ENCODE results near the gene DPYD.

The DPYD gene

DNA sequence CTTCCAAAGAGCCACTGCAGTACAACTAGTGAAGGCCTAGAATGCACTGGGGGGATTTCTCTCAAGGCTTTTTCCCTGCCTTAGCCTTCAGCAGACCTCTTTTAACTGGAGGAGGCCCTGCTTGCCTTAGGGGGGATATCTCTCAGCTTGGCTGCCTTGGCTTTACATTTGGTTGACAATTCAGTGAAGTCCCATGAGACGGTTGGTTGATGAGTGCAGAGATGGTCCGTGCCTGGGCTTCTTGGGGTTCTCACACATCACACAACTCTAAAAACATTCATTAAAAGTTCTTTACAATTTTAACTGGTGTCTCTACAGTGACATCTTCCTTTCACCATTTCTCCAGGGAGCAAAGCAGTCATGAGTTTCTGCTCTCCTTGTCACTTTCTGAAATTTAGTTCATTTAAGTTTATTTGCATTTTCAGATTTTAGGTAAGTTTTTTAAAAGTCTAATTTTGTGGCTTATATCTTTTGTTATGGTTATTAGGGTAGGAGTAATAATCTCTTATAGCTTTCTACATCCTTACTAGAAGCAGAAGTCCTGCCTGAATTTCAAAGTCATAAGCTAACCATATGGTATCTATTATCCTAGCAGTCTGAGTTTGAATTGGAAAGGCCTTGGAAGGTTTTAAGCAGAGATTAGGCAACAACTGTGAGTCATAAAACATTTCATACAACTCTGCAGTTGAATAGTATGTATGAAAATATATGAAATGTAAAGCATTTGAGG lies 487.6 kb downstream of the DPYD start:
- no peak for DNase-seq (ENCODE audit: low spot score)

DNA sequence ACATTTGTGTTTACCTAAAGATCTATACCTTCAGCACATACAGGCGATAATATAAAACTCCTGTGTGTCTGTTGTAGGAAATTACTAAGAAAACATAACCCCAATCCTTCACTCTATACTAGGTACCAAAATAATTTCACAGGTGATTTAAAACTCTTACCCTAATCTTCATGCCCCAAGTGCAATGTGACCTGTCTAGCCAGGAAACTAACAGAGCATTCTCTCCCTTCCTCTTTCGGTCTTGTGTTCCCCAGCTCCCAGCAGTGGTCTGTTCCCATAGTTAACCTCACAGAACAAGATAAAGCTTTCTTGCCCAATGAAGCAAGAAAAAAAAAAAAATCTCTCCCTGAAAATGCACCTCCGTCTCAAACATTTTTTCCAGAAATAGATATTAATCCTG lies 493.5 kb downstream of the DPYD start:
- DNase-seq (ENCODE audit: low spot score), result no peak

DNA sequence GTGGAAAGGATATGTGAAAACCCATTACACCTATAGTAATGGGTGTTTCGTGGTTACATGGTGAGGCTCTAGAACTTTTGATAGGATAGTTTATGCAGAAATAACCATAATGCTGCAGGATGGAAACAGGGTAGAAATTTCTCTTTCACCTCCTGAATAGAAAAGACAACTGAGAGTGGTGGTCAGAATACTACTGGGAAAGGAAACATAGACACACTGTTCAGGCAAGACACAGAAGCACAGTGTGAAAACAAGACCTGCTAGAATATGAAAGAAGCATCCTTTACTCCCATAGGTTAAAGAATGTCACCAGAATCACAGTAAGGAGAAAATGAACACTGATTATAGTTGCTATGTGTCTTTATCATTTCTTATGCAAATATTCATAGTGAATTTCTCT lies 496.6 kb downstream of the DPYD start:
- DNase-seq (ENCODE audit: low spot score), result no peak

DNA sequence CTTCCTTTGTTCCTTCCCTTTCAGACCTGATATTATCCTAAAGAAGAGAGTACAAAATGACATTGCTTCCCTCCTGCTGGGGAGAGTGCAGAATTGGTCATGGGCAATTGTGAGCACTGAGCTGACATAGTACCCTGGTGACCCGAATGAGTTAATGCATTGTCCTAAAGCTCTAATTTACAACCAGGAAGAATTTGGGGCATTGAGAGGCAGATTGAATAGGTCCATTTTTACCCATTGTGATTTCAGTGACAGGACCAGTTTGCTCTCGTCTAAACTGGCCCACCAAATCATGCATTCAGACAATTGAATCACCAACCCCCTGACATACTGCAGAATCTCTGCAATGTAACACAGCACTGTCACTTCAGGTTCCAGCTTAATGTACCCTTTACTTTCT lies 497.4 kb downstream of the DPYD start:
- no peak for DNase-seq (ENCODE audit: low spot score)

DNA sequence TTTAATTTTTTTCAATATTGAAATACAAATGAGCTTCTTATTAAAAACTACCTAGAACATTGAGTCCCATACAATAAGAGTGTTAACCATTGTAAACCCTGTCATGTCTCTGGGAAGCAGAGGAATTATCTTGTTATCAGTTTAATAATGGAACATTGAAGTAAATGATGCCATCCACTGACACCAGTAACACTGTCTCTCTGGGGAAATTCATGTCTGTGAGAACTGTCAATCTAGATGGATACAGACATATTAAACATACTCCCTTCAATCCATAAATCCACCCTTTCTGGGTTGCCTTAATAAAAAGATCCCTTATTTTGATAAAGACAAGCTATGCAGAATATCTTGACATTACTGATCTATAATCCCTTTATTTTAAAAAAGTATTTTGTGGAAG lies 503.2 kb downstream of the DPYD start:
- DNase-seq (ENCODE audit: low spot score), result no peak

DNA sequence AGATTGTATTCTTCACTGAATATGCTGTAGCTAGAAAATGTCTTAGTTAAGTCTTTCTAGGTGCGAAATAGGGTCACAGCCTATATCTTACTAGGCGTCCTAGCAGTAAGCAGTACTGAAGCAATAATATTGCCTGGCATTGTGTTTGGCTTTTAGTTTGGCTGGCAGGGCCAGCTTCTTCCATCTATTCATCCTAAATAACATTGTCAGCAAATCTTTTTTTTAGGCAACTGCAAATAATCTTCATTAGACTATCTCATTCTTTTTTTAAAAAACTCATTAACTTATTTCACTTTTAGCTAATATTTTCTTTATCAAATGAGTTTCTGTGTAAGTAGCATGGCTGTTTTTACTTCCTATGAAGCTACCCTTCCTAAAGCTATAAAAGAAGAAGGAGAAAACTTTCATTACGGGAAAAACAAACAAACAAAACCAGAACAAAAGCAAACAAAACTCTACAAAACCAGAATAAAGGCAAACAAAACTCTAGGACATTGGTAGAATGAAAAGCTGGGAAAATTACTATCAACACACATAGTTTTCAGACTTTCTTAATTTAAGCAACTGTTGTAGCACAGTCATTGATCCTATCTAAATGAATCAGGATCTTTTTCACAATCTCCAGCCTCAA lies 506.0 kb downstream of the DPYD start:
- DNase-seq (ENCODE audit: low spot score), result no peak

DNA sequence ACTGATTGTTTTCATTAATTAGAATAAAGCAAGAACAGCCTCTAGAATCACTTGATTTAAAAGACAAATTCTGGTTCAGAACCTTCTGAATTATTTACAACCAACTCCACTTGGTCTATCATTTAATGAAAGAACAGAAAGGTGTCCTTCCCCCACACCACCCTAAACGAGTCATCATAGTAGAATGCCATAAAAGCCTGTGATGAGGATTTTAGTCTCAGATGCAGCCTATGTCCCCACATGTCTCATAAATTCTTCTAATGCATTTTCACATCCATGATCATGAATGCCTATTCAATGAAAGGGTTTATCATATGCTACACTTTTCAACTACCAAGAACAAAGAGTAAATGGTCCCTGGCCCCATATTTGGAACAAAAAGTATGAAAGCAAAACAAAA lies 508.1 kb downstream of the DPYD start:
- DNase-seq (ENCODE audit: low spot score), result no peak

DNA sequence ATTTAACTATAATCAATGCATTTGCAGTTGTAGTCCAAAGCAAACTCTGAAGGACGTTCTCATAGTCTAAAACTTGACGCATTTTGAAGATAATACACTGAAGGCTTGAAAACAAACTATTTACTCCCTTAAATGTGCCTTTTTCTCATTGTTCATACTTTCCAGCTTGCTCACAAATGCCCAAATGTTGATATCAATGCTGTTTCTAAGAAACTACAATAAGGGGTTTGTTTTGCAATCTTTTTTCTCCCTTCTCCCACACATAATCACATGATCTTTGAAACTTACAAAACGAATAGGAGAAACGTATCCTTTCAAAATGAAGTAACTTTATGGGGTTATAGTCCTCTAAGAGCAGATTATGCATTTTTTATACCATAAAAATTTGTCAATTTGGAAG lies 508.7 kb downstream of the DPYD start:
- no peak for DNase-seq (ENCODE audit: low spot score)

DNA sequence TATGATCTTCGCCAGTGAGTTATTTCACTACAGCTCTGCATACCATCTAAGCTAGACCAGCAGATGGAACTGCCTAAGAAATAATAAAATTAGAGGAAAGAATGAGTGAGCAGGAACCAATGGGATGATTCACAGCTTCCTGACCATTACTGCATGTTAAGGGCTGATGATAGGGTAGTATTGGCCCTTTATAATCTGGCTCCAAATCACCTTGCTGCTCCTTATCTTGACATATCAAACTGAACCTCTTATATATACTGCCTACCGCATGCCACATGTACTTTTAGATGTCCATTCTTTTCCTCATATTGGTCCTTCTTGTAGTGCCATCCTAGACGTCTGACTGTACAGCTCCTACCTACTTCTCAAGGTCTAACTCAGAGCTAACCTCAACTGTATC lies 524.4 kb downstream of the DPYD start:
- no peak for DNase-seq (ENCODE audit: low spot score)

DNA sequence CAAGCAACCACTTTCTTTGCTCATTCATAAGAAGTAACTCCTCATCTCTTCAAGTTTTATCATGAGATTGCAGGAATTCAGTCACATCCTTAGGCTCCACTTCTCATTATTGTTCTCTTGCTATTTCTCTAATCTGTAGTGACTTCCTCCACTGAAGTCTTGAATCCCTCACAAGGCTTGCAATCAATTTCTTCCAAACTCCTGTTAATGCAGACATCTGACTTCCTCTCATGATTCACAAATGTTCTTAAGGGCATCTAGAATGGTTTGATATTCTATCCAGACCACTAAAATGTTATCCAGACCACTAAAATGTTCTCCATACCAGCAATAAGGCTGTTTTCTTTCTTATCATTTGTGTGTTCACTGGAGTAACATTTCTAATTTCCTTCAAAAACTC lies 528.1 kb downstream of the DPYD start:
- no peak for DNase-seq (ENCODE audit: low spot score)

DNA sequence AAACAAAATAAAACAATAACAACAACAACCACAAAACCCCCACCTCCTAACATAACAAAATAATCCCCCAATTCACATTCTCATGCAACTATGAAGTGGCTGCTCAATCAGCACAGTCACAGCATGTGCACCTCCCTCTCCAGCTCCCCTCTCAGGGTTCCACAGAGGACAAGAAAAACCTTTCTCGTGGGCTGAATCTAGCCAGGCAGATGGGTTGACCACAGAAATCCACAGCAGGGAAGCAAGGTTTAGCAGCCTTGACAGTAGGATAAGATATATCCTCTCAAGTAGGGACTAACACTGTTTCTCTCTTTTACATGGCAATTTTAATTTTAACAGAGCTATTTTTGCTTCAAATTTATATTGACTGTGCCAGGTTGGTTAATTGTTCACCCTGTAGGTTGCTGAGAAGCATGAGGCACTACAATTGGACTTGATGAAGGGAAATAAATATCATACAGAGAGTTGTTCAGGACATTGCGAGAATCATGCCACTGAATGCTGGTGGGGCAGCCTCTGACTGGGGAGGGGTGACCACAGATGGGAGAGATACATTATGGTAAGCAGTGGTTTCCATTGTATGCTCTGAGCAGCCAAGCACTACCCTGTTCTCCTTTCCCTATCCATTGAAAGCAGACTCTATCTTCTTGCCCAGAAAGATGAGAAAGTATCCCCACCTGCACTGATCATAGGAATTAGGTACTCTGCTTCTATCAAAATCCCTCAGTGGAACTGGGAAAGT lies 535.1 kb downstream of the DPYD start:
- no peak for DNase-seq (ENCODE audit: low spot score)

DNA sequence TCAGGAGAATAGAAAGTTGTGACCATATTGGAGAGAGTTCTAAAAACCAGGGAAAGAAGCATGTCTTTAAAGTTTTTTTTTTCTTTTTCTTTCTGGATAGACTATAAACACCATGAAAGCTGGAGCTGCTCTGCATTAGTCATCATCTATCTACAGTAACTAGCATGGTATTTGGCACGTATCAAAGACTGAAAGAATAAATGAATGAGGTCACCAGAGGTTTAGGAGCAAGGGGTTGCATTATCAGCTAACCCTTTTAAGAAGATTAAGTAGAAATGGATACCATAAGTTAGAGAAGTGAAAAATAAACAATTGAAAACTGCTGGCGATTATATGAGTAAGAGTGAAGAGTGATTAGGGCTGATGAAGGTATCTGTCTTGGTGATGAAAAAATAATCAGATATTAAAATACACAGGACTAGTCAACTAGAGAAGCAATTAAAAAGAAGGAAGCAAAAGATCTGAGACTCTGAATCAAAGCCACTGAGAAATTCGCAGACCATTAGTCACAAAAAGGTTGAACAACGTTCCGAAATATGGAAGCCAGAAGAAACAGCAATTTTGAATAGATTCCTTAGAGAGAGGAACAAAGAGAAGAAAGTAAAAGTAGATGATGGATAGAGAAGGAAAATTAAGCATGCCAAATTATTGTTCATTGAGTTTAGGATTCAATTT lies 536.4 kb downstream of the DPYD start:
- DNase-seq (ENCODE audit: low spot score), result no peak

DNA sequence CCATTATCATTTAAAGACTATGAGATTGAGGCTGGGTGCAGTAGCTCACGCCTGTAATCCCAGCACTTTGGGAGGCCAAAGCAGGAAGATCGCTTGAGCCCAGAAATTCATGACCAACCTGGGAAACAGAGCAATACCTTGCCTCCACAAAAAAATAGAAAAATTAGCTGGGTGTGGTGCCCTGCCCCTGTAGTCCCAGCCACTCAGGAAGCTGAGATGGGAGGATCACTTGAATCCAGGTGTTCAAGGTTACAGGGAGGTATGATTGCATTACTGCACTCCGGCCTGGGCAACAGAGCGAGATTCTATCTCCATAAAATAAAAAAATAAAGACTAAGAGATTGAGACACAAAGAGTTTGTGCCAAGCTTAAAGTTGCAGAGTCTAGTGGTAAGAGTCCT lies 537.0 kb downstream of the DPYD start:
- DNase-seq (ENCODE audit: low spot score), result no peak

DNA sequence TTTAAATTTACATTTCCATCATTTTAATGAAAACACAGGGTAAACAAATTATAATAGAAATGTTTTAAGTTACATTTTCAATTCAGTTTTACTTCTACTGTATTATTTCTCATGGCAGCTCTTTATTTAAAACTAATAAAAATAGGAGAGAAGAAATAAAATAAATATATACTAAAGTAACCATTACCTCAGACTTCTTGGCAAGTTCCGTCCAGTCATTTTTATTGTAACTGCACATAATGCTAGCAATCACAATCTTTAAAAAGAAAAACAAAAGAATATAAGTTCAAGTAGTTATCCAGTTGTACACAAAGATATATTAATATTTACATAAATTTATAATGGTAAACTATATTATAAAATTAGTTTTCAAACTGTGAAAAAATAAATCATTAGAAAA lies 538.6 kb downstream of the DPYD start:
- no peak for DNase-seq (ENCODE audit: low spot score)

DNA sequence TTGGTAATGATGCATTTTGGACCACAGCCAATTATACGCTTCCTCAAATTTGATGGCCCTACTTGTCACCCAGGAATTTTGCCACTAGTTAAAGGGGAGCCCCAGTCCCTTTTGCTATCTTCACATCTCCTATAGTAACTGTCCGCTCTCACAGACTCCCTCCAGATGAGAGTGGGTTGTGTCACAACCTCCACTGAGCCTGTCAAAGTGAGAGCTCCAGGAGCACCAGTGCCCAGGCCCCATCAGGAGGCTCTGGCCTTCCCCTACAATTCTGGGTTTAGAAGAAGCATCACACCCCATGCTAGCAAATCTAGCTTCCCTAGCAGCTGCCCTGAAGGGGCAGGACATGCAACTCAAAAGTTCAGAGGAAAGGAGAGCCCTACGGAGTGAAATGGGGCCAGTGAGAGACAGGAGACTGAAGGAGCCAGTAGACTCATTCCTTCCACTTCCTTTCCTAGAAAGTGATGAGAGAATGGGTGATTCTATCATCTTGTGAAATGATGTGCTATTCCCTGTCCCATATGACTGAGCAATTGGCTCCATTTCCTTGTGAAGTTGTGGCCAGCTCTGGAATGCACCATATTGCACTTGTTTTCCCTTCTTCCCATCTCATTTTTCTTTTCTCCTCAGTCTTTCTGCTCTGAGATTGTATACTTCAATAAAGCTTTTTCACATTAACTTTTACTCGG lies 541.3 kb downstream of the DPYD start:
- no peak for DNase-seq (ENCODE audit: low spot score)

DNA sequence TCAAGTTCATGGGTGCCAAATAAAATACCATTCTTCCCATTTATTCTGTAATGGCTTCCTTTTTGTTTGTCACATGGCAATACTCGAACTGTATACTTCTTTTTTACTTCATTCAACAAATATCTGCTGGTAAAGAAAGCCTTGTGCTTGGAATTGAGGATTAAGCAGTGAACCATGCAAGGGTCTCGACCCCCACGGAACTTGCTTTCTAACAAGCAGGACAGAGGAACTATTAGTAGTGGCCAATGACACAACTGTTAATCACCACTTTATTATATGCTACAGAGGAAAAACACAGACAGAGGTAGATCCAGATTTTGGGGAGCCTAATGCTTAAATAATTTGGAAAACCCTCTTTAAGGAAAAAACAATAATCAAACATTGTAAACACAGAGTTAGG lies 542.2 kb downstream of the DPYD start:
- no peak for DNase-seq (ENCODE audit: low spot score)

DNA sequence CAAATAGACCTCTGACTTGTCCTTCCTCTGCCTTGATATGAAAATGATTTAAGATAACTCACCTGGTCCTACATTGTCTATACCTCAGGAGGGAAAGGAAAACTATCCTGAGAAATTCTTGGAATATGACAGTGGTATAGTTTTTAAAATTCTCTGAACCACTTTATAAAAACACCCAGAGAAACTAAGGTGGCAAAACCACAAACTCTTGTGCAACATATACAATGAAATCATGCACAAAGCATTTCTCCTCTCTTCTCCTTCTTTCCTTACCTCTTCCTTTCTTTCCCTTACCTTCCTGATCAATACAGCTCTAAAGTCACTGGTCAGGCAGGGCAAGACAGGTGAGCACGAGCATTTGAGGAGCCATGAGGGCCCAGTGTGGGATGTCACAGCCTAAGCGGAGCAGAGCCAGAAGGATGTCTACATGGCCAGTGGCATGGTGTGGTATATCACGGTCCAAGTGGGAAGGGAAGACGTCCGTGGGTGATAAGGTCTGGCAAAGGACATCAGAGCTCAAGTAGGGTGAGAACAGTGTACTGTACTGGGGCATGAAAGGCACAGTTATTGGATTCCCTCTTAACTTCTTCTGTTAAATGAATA lies 543.3 kb downstream of the DPYD start:
- no peak for DNase-seq (ENCODE audit: low spot score)

DNA sequence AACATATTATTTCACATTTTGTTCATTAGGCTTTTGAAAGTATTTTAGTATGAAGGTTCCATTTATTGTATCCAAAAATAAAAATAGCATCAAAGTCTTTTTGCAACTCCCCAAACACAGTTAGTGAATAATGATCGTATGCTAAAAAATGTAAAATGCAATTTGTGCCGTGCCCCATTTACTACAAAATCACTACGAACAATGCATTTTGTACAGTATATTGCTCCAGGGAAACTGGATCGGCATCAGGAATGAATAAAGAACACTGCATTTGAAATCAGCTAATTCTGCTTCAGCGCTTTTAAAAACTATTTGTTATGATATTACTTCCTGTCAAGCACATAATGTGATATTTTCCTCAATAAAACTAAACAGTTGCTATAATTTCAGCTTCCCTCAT lies 547.8 kb downstream of the DPYD start:
- no peak for DNase-seq (ENCODE audit: low spot score)

DNA sequence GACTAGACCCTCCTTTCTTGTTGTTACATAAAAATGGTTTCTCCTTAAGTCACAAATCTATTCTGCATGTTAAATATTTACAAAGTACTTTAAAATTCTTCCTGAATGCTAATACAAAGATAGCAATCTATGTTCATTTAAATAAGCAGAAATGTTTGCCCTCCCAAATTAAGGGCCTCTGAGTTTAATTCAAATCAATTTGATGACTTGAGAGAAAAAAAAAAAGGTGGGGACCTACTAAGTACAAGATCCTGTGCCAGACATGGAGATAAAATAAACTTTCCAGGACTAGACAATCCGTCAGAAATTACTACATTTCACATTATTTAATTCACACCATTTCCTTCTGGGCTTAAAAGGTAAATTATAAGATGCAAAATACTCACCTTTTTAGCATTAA lies 548.3 kb downstream of the DPYD start:
- DNase-seq (ENCODE audit: low spot score), result no peak

DNA sequence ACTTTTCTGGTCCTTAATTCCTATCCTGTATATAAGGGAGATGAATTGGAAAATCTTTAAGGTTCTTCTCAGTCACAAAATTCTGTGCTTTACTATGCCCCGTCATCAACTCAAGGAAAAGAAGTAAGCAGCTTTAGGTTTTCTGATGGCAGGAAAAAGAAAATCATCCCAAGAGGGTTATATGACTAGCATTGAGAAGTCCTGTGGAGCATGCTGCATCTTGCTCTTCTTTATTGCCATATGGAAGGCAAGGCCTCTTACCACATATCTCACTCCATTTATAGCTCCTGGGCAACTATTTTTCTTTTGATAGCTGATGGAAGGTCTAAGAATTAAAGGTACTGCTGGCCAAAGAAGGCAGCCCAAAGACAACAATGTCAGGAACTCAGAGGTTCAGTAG lies 552.5 kb downstream of the DPYD start:
- no peak for DNase-seq (ENCODE audit: low spot score)

DNA sequence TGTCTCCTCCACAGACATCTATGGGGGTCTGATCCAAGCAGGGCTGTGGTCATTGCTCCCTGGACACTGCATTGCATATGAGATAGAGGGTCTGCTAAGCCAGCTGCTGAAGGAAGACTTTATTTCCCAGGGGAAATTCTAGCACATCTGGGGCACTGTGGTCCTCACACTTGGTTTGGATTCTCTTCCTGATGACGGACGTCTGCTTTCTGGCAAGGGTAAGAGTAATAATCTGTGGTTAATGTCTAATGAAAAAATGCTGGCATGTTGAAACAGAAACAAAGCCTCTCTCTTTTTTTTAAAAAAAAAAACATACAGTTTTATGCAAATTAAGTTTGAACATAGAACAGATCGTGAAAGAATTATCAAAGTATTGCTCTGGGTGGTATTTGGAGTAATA lies 553.9 kb downstream of the DPYD start:
- no peak for DNase-seq (ENCODE audit: low spot score)

DNA sequence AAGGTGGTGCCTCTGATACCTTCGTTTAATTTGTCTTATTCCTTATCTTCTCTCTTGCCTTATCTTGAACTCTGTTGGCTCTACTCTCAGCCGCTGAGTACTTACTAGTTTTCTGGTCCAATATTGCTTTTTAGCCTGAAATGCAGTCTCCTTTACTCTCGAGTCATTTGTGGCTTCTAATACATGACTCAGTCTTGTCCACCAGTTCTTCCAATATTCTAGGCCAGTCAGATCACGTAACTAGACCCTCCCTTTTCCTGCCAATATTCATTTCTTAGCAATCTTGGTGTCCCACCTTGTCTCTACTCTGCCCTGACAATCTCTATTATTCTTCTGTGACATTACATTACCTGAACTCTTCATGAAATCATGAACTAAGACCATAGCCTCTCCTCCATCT lies 555.8 kb downstream of the DPYD start:
- no peak for DNase-seq (ENCODE audit: low spot score)
